Measurements from ENCODE around the gene TTYH1. TPM values are rescaled to one million over a fixed set of nuclear protein-coding genes. Genes with fewer than 3 reads are reported as not detected.

Gene TTYH1
- total RNA-seq, 1 donor = not detected

DNA sequence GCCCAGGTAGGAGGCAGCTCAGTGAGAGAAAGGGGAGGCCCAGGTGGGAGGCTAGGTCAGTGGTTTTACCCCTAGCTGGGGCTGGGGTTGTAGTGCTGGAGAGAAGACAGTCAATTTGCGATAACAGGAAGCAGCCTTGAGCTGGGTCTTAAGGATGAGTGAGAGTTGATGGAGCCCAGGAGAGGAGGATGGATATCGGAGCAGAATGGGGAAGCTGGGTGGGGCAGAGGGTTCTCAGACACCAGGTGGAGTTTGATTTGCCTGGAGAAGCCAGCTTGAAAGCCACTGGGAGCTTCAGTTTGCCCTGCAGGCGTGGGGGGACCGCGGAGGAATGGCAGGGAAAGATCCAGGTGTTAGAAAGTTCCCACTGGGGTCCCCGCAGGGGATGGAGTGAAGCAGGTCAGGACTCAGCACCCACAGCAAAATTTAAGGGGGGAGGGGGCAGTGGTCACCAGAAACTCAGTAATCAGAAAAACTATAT is 58.7 kb downstream of the TTYH1 start:
- peak overlapping the region; percentile 87 for H3K4me2 ChIP-seq (ENCODE audit: insufficient read depth, low read length)
- no peaks in the 10 kb centered on the region for H3K36me3 ChIP-seq (ENCODE audit: insufficient read depth, low read length)
- no peaks in the 10 kb centered on the region for H3K79me2 ChIP-seq (ENCODE audit: insufficient read depth, low read length)
- peak overlapping the region; percentile 92 for H2AFZ ChIP-seq (ENCODE audit: low read length)
- peaks cover 7% of the 10 kb centered on the region for H3K4me1 ChIP-seq (ENCODE audit: insufficient read depth, low read length)
- no peak for TF ChIP-seq CTCF (IDR thresholded peaks at IDR 0.05; ENCODE audit: extremely low read depth, low read depth, low read length)
- peak overlapping the region; percentile 74 for H3K4me3 ChIP-seq (ENCODE audit: insufficient read depth, low read length)
- H3K9me3 ChIP-seq (ENCODE audit: low read depth, low read length) = no peaks in the 10 kb centered on the region
- H4K20me1 ChIP-seq (ENCODE audit: insufficient read depth, low read length) = no peaks in the 10 kb centered on the region
- H3K27ac ChIP-seq (ENCODE audit: low read depth, low read length) = no peak overlapping the region
- peak; percentile 38 for DNase-seq (ENCODE audit: insufficient read length, low spot score, missing footprints)
- H3K27me3 ChIP-seq (ENCODE audit: insufficient read depth, low read length) = peaks cover 6% of the 10 kb centered on the region

- Histone ChIP-seq H3K9me3 (ENCODE audit: low read depth, low read length) (no peaks in the 10 kb centered on the region), H3K79me2 (ENCODE audit: insufficient read depth, low read length) (no peaks in the 10 kb centered on the region), H3K36me3 (ENCODE audit: insufficient read depth, low read length) (no peaks in the 10 kb centered on the region), H3K27ac (ENCODE audit: low read depth, low read length) (no peak overlapping the region), H2AFZ (ENCODE audit: low read length) (no peak overlapping the region), H4K20me1 (ENCODE audit: insufficient read depth, low read length) (no peaks in the 10 kb centered on the region), H3K4me2 (ENCODE audit: insufficient read depth, low read length) (no peak overlapping the region), H3K27me3 (ENCODE audit: insufficient read depth, low read length) (peaks cover 9% of the 10 kb centered on the region), H3K4me3 (ENCODE audit: insufficient read depth, low read length) (no peak overlapping the region), H3K4me1 (ENCODE audit: insufficient read depth, low read length) (peaks cover 7% of the 10 kb centered on the region)
- no peak for TF ChIP-seq CTCF (IDR thresholded peaks at IDR 0.05; ENCODE audit: extremely low read depth, low read depth, low read length)
- peak; percentile 47 for DNase-seq (ENCODE audit: insufficient read length, low spot score, missing footprints)
These were observed 60.4 kb downstream of the TTYH1 start for GRCh38 chr19:54475706-54476105.

DNA sequence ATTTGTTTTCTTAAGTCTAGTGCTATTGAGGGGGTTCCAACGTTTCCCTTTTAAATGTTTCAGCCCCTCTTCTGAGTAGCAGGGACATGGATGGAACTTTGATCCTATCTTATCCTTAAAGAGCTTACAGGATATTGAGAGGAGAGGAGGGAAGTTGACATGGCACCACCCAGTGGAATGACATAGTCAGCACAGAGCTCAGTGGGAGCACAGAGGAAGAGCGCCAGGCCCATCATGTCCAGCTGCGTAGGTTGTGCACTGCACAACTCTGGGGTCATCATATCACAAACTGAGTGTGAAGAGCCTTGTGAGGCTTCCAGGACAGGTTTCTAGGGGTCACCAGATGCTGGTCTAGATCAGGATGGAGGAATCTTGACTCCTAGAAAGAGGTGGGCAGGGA is 62.4 kb downstream of the TTYH1 start:
- Histone ChIP-seq H3K4me3 (ENCODE audit: insufficient read depth, low read length) (no peak overlapping the region), H4K20me1 (ENCODE audit: insufficient read depth, low read length) (no peaks in the 10 kb centered on the region), H3K36me3 (ENCODE audit: insufficient read depth, low read length) (no peaks in the 10 kb centered on the region), H3K27ac (ENCODE audit: low read depth, low read length) (no peak overlapping the region), H3K4me2 (ENCODE audit: insufficient read depth, low read length) (no peak overlapping the region), H3K27me3 (ENCODE audit: insufficient read depth, low read length) (peaks cover 3% of the 10 kb centered on the region), H3K9me3 (ENCODE audit: low read depth, low read length) (no peaks in the 10 kb centered on the region), H3K4me1 (ENCODE audit: insufficient read depth, low read length) (peaks cover 5% of the 10 kb centered on the region), H3K79me2 (ENCODE audit: insufficient read depth, low read length) (no peaks in the 10 kb centered on the region), H2AFZ (ENCODE audit: low read length) (no peak overlapping the region)
- peak; percentile 10 for TF ChIP-seq CTCF (IDR thresholded peaks at IDR 0.05; ENCODE audit: extremely low read depth, low read depth, low read length)
- DNase-seq (ENCODE audit: insufficient read length, low spot score, missing footprints) = peak; percentile 67

DNA sequence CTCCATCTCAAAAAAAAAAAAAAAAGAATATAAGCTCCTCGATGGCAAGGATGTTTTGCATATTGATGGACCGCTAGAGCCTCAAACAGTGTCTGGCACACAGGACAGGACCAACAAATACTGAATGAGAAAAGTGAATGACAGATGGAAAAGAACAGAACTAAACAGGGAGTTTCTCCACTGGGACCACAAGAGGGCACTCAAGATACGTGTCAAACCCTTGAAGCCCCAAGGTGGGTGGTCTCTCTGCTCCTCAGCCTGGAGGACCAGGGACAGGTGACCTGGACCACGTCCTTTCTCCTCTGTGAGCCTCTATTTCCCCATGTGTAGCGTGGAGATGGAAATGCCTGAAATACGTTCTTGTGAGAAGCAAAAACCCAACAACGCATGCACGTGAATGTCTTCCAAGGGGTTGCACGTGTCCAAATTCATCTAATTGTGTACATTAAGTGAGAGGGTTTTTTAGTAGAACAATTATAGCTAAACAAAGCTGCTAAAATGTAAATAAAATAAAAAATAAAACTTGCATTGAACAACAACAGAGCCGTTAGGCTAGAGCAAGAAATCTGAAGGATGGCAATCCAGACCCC is 63.5 kb downstream of the TTYH1 start:
- peak; percentile 63 for TF ChIP-seq CTCF (IDR thresholded peaks at IDR 0.05; ENCODE audit: extremely low read depth, low read depth, low read length)
- Histone ChIP-seq H3K9me3 (ENCODE audit: low read depth, low read length) (no peaks in the 10 kb centered on the region), H3K4me1 (ENCODE audit: insufficient read depth, low read length) (no peaks in the 10 kb centered on the region), H3K27me3 (ENCODE audit: insufficient read depth, low read length) (peaks cover 3% of the 10 kb centered on the region), H3K79me2 (ENCODE audit: insufficient read depth, low read length) (no peaks in the 10 kb centered on the region), H3K4me3 (ENCODE audit: insufficient read depth, low read length) (no peak overlapping the region), H4K20me1 (ENCODE audit: insufficient read depth, low read length) (no peaks in the 10 kb centered on the region), H3K36me3 (ENCODE audit: insufficient read depth, low read length) (no peaks in the 10 kb centered on the region), H2AFZ (ENCODE audit: low read length) (no peak overlapping the region), H3K27ac (ENCODE audit: low read depth, low read length) (no peak overlapping the region), H3K4me2 (ENCODE audit: insufficient read depth, low read length) (no peak overlapping the region)
- peak; percentile 65 for DNase-seq (ENCODE audit: insufficient read length, low spot score, missing footprints)
